Osteoblast (primary cell): Measurements from ENCODE around the gene PPCDC. TPM values are rescaled to one million over a fixed set of nuclear protein-coding genes. Genes with fewer than 3 reads are reported as not detected.

Source experiments
- DNase-seq: peaks from one replicate; pipeline ENCODE4 v3.0.0; 2011; ENCODE audit warnings: low spot score, mixed read lengths; ENCODE audit not compliant: insufficient read length; ENCODE audit errors: missing footprints
- H2AFZ ChIP-seq: 2 replicates; pipeline ENCODE4 v1.6.0; 2011; ENCODE audit warnings: mild to moderate bottlenecking, low read length
- H3K27ac ChIP-seq: 2 replicates; pipeline ENCODE4 v1.5.1; 2011; ENCODE audit warnings: mild to moderate bottlenecking, low read depth, low read length, moderate library complexity
- H3K27me3 ChIP-seq: 2 replicates; pipeline ENCODE4 v1.6.0; 2012; ENCODE audit warnings: mild to moderate bottlenecking, control low read depth, inconsistent platforms, low read length, moderate library complexity; ENCODE audit not compliant: insufficient read depth
- H3K36me3 ChIP-seq: 2 replicates; pipeline ENCODE4 v1.5.1; 2011; ENCODE audit warnings: mild to moderate bottlenecking, low read length, control low read depth, moderate library complexity; ENCODE audit not compliant: insufficient read depth
- H3K4me1 ChIP-seq: 2 replicates; pipeline ENCODE4 v1.5.1; 2011; ENCODE audit warnings: mild to moderate bottlenecking, low read length, control low read depth, moderate library complexity; ENCODE audit not compliant: insufficient read depth
- H3K4me2 ChIP-seq: 2 replicates; pipeline ENCODE4 v1.6.0; 2011; ENCODE audit warnings: mild to moderate bottlenecking, low read length; ENCODE audit not compliant: insufficient read depth
- H3K4me3 ChIP-seq: fragments of 200-600 bp; sonication (generic); 3 replicates; pipeline ENCODE4 v1.5.1; 2012; ENCODE audit warnings: mild to moderate bottlenecking, low read length, inconsistent platforms; ENCODE audit not compliant: insufficient read depth
- H3K79me2 ChIP-seq: 2 replicates; pipeline ENCODE4 v1.6.0; 2012; ENCODE audit warnings: mild to moderate bottlenecking, low read length, control low read depth, inconsistent platforms; ENCODE audit not compliant: insufficient read depth
- H3K9me3 ChIP-seq: 2 replicates; pipeline ENCODE4 v1.5.1; 2011; ENCODE audit warnings: low read depth, low read length, control low read depth
- H4K20me1 ChIP-seq: 2 replicates; pipeline ENCODE4 v1.6.0; 2012; ENCODE audit warnings: mild to moderate bottlenecking, low read length, control low read depth; ENCODE audit not compliant: insufficient read depth
- CTCF ChIP-seq: IDR thresholded peaks from 2 replicates; pipeline ENCODE4 v1.5.1; 2011; ENCODE audit warnings: mild to moderate bottlenecking, low read depth, low read length, moderate library complexity; ENCODE audit errors: extremely low read depth
- total RNA-seq: library from RNA; depleted of rRNA; stranded (reverse); fragments of >200 nt; gene quantifications from 2 replicates; pipeline ENCODE4 v1.2.3, GENCODE V29; 2012

Gene PPCDC
- total RNA-seq, 1 donor, result 6.5 TPM

DNA sequence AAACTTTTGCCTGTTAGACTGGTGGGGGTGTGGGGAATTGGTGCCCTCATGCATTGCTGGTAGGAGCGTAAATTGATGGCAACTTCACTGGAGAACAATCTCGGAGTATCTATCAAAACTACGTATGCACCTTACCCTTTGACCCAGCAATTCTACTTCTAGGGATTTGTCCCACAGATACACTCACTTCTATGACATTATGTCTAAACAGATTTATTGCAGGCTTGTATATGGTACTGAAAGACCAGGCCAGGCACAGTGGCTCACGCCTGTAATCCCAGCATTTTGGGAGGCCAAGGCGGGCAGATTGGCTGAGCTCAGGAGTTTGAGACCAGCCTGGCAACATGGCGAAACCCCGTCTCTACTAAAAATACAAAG lies 30.3 kb downstream of the PPCDC start:
- Histone ChIP-seq H3K27ac (no peak overlapping the region), H3K27me3 (no peaks in the 10 kb centered on the region), H3K4me2 (no peak overlapping the region), H3K9me3 (no peaks in the 10 kb centered on the region), H3K4me3 (no peak overlapping the region), H2AFZ (no peak overlapping the region), H3K4me1 (peaks cover 5% of the 10 kb centered on the region), H4K20me1 (no peaks in the 10 kb centered on the region), H3K79me2 (no peaks in the 10 kb centered on the region), H3K36me3 (no peaks in the 10 kb centered on the region)
- no peak for TF ChIP-seq CTCF
- no peak for DNase-seq

GRCh38 chr15:75054172-75054897 lies 30.9 kb downstream of the PPCDC start:
- Histone ChIP-seq H3K9me3 (no peaks in the 10 kb centered on the region), H3K4me2 (no peak overlapping the region), H3K79me2 (no peaks in the 10 kb centered on the region), H3K27ac (no peak overlapping the region), H4K20me1 (no peaks in the 10 kb centered on the region), H3K36me3 (no peaks in the 10 kb centered on the region), H3K4me3 (no peak overlapping the region), H2AFZ (no peak overlapping the region), H3K27me3 (no peaks in the 10 kb centered on the region), H3K4me1 (peaks cover 5% of the 10 kb centered on the region)
- TF ChIP-seq CTCF, result no peak
- DNase-seq, result no peak

DNA sequence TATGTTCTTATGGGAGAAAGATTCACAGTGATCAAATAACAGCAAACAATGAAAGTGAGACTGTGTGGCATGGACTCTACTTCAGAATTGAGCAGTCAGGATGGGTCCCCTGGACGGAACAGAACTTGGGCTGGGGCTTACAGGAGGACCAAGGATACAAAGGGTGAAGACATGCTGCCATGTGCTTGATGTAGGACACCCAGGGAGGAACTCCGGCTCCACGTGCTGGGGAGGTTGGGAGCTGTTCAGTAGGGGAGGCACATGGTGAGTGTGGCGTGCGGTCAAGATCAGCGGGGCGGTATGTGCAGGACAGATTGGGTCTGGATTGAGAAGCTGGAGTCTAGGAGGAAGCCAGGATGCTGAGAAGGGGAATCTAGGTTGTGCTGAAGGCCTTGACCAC lies 32.6 kb downstream of the PPCDC start:
- no peaks in the 10 kb centered on the region for H3K27me3 ChIP-seq
- H3K4me3 ChIP-seq, result no peak overlapping the region
- H3K9me3 ChIP-seq, result no peaks in the 10 kb centered on the region
- TF ChIP-seq CTCF, result no peak
- H3K79me2 ChIP-seq, result no peaks in the 10 kb centered on the region
- H2AFZ ChIP-seq, result no peak overlapping the region
- H3K4me2 ChIP-seq, result no peak overlapping the region
- no peak overlapping the region for H3K27ac ChIP-seq
- no peaks in the 10 kb centered on the region for H3K36me3 ChIP-seq
- H3K4me1 ChIP-seq, result peaks cover 6% of the 10 kb centered on the region
- DNase-seq, result no peak
- no peaks in the 10 kb centered on the region for H4K20me1 ChIP-seq

DNA sequence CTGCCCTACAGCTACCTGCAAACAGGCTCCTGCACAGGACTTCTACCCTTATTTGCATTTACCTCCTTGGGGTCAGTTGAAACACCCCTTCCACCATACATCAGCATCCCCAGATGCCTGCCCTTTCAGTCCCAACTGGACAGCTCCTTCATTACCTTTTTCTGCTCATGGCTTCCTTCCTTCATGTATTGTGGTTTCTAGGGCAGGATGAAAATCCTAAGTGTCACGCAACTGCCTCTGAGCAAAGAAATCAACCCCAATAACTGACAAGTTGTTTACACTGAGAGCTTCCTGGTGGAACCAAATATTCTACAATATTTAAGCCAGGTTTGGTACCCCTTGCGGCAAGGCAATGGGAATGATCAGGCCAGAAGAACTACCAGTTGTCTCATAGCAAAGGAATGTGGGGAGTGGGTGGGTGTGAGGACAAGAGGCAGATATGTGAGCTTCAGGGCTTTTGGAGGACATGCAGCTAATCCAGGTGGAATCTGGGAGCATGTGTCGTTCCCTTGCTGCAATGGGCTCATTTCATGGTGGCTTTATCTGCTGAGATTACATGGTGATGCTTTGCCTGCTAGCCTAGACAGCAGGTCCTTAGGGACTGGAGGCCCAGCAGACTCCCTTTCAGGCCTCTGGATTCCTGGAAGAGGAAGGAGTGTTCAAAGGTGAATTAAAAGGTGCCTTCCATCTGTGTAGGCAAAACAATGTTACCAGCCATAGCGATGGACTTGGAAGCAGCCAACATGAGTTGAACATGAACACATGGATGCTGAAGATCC lies 34.9 kb downstream of the PPCDC start:
- Histone ChIP-seq H3K4me2 (no peak overlapping the region), H3K27ac (no peak overlapping the region), H3K79me2 (no peaks in the 10 kb centered on the region), H3K9me3 (no peaks in the 10 kb centered on the region), H3K27me3 (no peaks in the 10 kb centered on the region), H4K20me1 (no peaks in the 10 kb centered on the region), H2AFZ (no peak overlapping the region), H3K4me3 (no peak overlapping the region), H3K4me1 (peaks cover 22% of the 10 kb centered on the region), H3K36me3 (no peaks in the 10 kb centered on the region)
- peak; percentile 52 for DNase-seq
- no peak for TF ChIP-seq CTCF
